Measurements from ENCODE around the gene CDH4. TPM values are rescaled to one million over a fixed set of nuclear protein-coding genes. Genes with fewer than 3 reads are reported as not detected.

CDH4 gene
- total and polyA plus RNA-seq, 3 experiments from 2014 or later: 0.22 TPM; not detected in 2

DNA sequence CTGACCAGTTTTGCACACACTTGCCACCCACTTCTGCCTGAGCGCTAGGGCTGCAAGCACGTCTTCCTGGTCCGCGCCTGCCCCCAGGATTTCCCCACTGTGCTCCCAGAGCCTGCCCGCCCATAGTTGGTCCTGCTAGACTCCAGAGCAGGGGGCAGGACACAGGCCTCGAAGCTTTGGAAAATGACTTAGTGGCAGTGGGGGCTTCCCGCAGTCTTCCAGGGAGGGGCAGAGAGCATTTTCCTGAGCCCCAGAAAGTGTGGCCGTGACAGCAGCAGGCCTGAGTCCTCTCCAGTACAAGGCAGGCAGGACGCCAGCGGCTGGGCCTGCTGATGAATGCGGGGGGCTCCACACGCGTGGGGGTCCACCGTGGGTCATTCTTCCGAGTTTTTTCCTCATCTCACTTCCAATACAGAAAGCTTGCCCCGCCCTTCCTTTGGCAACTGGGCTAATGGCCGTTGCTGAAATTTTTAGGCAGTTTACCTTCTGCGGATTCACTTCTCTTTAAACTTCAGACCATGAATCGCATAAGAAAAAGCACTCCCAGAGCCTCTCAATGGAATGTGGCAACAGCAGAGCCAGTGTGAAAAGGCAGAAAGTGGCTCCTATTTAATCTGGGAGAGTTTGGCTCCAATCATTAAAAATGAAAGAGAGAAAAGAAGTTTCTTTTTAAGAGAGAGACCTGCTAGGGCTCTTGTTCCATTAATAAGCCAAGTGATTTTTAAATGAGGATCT, 383.8 kb downstream of the CDH4 start:
- Histone ChIP-seq H3K4me1 (ENCODE audit: insufficient read depth, low read length) (no peaks in the 10 kb centered on the region), H3K36me3 (ENCODE audit: insufficient read depth, low read length) (no peaks in the 10 kb centered on the region), H3K4me3 (ENCODE audit: low read length) (no peak overlapping the region), H3K27ac (ENCODE audit: low read depth, low read length) (no peak overlapping the region), H3K9me3 (ENCODE audit: low read length) (no peaks in the 10 kb centered on the region), H3K27me3 (ENCODE audit: insufficient read depth, low read length, poor library complexity, severe bottlenecking) (no peaks in the 10 kb centered on the region)
- no peak for DNase-seq
- POLR2A ChIA-PET: no interaction called here
- H3K4me1 Mint-ChIP-seq: no peaks in the 10 kb centered on the region
- H3K4me3 Mint-ChIP-seq: no peak overlapping the region
- H3K27ac Mint-ChIP-seq: no peak overlapping the region
- H3K36me3 Mint-ChIP-seq: no peaks in the 10 kb centered on the region
- peaks cover 0 to 2% (median 0%) of the 10 kb centered on the region in 5 donors for H3K9me3 Mint-ChIP-seq
- peaks cover 2 to 5% of the 10 kb centered on the region in 2 donors for H3K27me3 Mint-ChIP-seq
- CTCF ChIA-PET: no interaction called here

DNA sequence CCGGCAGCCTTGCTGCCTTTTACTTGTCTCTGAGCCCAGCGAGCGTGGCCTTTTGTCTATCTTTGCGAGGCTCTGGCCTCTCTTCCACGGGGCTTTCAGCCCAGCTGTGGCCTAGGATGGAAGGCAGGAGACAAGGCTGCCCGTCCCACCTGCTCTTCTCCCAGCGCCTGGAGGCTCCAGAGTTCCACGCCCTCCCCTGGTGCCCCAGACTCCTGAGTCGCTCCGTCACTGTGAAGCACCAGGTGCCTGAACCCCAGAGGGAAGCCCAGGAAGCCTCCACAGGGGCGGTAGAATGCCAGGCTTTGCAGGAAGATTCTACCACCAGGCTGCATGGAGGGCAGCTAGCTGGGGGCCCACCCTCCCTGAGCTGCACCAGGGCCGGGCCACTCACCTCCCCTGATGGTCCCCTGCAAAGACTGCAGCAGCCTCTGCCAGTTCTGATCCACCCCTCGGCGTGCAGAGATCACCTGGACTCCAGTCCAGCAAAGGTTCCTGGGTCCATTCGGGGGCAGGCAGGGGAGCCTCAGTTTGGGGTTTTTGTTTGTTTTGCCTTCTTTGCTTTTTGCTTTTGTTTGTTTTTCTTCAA, 384.6 kb downstream of the CDH4 start:
- Mint-ChIP-seq H3K27ac (no peak overlapping the region), H3K27me3 (peaks cover 4 to 5% of the 10 kb centered on the region in 2 donors), H3K9me3 (peaks cover 0 to 2% (median 0%) of the 10 kb centered on the region in 5 donors), H3K4me1 (no peaks in the 10 kb centered on the region), H3K36me3 (no peaks in the 10 kb centered on the region), H3K4me3 (no peak overlapping the region)
- ChIA-PET CTCF (no interaction called here), POLR2A (no interaction called here)
- no peaks in the 10 kb centered on the region for H3K9me3 ChIP-seq (ENCODE audit: low read length)
- H3K36me3 ChIP-seq (ENCODE audit: insufficient read depth, low read length): no peaks in the 10 kb centered on the region
- DNase-seq: no peak
- no peak overlapping the region for H3K27ac ChIP-seq (ENCODE audit: low read depth, low read length)
- H3K4me3 ChIP-seq (ENCODE audit: low read length): no peak overlapping the region
- H3K27me3 ChIP-seq (ENCODE audit: insufficient read depth, low read length, poor library complexity, severe bottlenecking): no peaks in the 10 kb centered on the region
- H3K4me1 ChIP-seq (ENCODE audit: insufficient read depth, low read length): no peaks in the 10 kb centered on the region

DNA sequence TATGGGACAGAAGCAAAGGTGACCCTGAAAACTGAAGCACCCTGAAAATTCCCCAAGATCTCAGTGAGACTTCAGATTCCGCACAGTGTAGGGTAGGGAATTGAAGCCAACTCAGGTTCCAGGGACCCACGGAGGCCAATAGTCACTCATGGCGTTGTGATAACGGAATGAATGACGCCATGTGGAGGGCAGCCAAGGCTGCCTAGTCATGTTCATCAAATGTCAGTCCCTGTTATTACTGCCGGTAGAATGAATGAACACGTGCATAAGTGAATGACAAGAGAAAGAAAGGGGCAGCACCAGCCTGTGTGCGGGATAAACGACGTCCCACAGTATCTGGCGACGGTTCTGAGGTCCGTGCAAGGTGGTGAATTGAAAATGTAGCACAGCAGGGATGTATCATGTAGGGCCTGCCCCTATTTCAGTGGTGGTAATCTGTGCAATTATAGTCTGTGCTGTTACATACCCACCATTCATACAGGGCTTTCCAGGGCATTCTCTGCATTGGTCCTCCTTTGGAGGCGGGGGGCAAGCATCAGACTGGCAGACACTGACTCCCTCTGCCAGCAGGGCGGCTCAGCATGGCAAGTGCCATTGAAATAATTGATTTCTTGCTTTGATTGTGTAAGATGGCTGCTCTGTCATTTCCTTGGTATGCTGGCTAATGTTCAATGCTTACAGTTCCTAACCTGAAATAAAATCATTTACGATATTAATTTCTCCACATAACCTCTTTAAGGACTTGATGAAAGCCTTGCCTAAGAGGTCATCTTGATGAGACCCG, 386.9 kb downstream of the CDH4 start:
- Mint-ChIP-seq H3K9me3 (peaks cover 0 to 2% (median 2%) of the 10 kb centered on the region in 5 donors), H3K36me3 (no peaks in the 10 kb centered on the region), H3K27ac (no peak overlapping the region), H3K4me3 (no peak overlapping the region), H3K27me3 (peaks cover 6 to 9% of the 10 kb centered on the region in 2 donors), H3K4me1 (no peaks in the 10 kb centered on the region)
- ChIA-PET POLR2A (no interaction called here), CTCF (no interaction called here)
- Histone ChIP-seq H3K4me3 (ENCODE audit: low read length) (no peak overlapping the region), H3K27ac (ENCODE audit: low read depth, low read length) (no peak overlapping the region), H3K27me3 (ENCODE audit: insufficient read depth, low read length, poor library complexity, severe bottlenecking) (no peaks in the 10 kb centered on the region), H3K4me1 (ENCODE audit: insufficient read depth, low read length) (no peaks in the 10 kb centered on the region), H3K36me3 (ENCODE audit: insufficient read depth, low read length) (no peaks in the 10 kb centered on the region), H3K9me3 (ENCODE audit: low read length) (no peaks in the 10 kb centered on the region)
- DNase-seq: no peak

DNA sequence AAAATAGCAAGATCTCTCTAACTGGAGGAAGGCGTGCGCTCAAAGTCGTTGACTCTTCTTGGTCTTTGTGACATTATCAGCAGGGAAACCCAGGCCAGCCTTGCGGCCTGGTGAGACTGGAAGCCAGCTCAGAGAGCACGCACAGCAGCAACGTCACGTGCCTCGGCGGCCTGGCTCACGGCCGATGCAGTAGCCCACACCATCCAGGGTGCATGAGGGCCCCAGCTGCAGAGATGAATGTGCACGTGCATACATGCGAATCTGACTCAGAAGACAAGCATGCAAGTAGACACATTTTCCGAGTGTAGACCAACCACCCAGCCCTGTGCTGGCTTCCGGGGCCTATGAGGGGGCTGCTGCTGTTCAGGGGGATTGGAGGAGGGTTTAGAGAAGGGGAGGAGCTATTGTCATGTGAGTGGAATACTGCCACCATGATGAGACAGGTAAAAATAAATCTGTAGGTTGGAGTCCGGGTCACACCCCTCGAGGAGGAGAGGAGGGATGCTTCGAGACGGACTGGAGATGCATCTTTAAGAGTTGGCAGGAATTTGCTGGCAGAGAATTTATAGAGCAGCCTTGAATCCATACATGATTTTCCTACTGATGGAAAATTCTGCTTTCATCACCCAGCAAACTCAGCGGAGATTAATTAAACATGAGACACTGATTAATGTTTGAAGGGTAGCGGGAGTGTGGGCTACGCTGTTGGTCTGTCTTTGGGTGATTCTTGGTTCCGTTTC, 388.2 kb downstream of the CDH4 start:
- no peaks in the 10 kb centered on the region for H3K27me3 ChIP-seq (ENCODE audit: insufficient read depth, low read length, poor library complexity, severe bottlenecking)
- H3K36me3 ChIP-seq (ENCODE audit: insufficient read depth, low read length): no peaks in the 10 kb centered on the region
- ChIA-PET CTCF (no interaction called here), POLR2A (no interaction called here)
- peaks cover 6 to 9% of the 10 kb centered on the region in 2 donors for H3K27me3 Mint-ChIP-seq
- H3K27ac ChIP-seq (ENCODE audit: low read depth, low read length): no peak overlapping the region
- no peaks in the 10 kb centered on the region for H3K4me1 ChIP-seq (ENCODE audit: insufficient read depth, low read length)
- no peaks in the 10 kb centered on the region for H3K36me3 Mint-ChIP-seq
- no peak overlapping the region for H3K27ac Mint-ChIP-seq
- H3K9me3 ChIP-seq (ENCODE audit: low read length): no peaks in the 10 kb centered on the region
- H3K4me3 ChIP-seq (ENCODE audit: low read length): no peak overlapping the region
- no peaks in the 10 kb centered on the region for H3K4me1 Mint-ChIP-seq
- H3K9me3 Mint-ChIP-seq: peaks cover 0 to 2% (median 0%) of the 10 kb centered on the region in 5 donors
- no peak overlapping the region for H3K4me3 Mint-ChIP-seq
- no peak for DNase-seq

DNA sequence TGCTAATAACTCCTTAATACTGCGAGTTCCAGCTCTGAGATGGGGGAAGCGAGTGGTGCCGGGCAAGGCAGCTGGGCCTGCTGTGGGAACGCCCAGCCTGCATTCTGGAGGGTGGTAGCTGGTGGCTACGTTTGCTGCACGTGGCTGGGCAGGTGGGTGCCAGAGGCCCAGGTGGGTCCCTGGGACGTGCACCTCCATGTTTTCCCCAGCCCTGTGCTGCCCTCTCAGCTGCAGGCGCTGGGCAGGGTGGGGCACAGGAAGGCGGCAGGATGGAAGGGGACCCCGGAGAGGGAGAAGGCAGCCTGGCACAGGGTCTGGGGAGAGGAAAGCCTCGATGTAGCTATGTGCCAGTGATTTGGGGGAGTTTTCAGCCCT, 388.8 kb downstream of the CDH4 start:
- Histone ChIP-seq H3K4me3 (ENCODE audit: low read length) (no peak overlapping the region), H3K36me3 (ENCODE audit: insufficient read depth, low read length) (no peaks in the 10 kb centered on the region), H3K4me1 (ENCODE audit: insufficient read depth, low read length) (no peaks in the 10 kb centered on the region), H3K27me3 (ENCODE audit: insufficient read depth, low read length, poor library complexity, severe bottlenecking) (no peaks in the 10 kb centered on the region), H3K27ac (ENCODE audit: low read depth, low read length) (no peak overlapping the region), H3K9me3 (ENCODE audit: low read length) (no peaks in the 10 kb centered on the region)
- no peaks in the 10 kb centered on the region for H3K4me1 Mint-ChIP-seq
- H3K27me3 Mint-ChIP-seq: peaks cover 6 to 9% of the 10 kb centered on the region in 2 donors
- peaks cover 0 to 2% (median 0%) of the 10 kb centered on the region in 5 donors for H3K9me3 Mint-ChIP-seq
- CTCF ChIA-PET: no interaction called here
- no peaks in the 10 kb centered on the region for H3K36me3 Mint-ChIP-seq
- no peak overlapping the region for H3K27ac Mint-ChIP-seq
- no peak for DNase-seq
- POLR2A ChIA-PET: no interaction called here
- H3K4me3 Mint-ChIP-seq: no peak overlapping the region

DNA sequence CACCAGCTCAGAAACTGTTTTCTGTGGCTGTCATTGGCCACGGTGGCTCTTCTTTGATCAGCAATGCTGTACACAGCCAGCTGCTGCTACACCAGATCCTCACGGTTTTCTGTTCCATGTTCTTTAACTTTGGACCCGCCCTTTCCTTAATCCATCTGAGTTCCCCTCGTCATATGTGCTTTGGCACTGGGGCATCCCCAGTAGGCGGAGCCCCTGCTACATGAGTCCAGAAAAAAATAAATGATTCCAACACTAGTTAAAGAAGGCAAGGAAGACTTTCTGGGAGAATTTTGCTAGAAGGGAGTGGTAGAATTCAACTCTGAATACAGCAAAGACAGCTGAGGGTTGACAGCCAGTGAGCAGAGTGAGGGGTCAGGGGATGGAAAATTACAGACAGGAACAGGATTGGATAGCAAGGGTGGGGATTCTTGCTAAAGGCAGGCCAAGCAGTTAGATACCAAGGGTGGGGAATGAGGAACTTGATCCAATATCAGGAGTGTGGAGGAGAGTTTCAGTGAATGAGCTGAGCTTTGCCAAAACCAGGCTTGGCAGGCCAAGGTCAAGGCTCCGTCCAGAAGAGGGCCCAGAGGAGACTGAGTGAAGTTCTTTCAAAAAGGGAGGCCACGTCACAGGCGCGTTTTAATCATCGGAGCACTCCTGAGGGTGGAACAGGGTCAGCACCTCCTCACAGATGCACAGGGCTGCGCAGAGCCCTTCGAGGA, 391.8 kb downstream of the CDH4 start:
- ChIA-PET CTCF (no interaction called here), POLR2A (no interaction called here)
- H3K27me3 Mint-ChIP-seq: peaks cover 4 to 9% of the 10 kb centered on the region in 2 donors
- Histone ChIP-seq H3K27me3 (ENCODE audit: insufficient read depth, low read length, poor library complexity, severe bottlenecking) (no peaks in the 10 kb centered on the region), H3K36me3 (ENCODE audit: insufficient read depth, low read length) (no peaks in the 10 kb centered on the region), H3K9me3 (ENCODE audit: low read length) (no peaks in the 10 kb centered on the region), H3K4me3 (ENCODE audit: low read length) (no peak overlapping the region), H3K27ac (ENCODE audit: low read depth, low read length) (no peak overlapping the region), H3K4me1 (ENCODE audit: insufficient read depth, low read length) (no peaks in the 10 kb centered on the region)
- DNase-seq: no peak
- H3K36me3 Mint-ChIP-seq: no peaks in the 10 kb centered on the region
- H3K27ac Mint-ChIP-seq: peak overlapping the region in 1 of 8 donors; percentile 48
- H3K9me3 Mint-ChIP-seq: peaks cover 0 to 2% (median 2%) of the 10 kb centered on the region in 5 donors
- H3K4me1 Mint-ChIP-seq: no peaks in the 10 kb centered on the region
- no peak overlapping the region for H3K4me3 Mint-ChIP-seq

DNA sequence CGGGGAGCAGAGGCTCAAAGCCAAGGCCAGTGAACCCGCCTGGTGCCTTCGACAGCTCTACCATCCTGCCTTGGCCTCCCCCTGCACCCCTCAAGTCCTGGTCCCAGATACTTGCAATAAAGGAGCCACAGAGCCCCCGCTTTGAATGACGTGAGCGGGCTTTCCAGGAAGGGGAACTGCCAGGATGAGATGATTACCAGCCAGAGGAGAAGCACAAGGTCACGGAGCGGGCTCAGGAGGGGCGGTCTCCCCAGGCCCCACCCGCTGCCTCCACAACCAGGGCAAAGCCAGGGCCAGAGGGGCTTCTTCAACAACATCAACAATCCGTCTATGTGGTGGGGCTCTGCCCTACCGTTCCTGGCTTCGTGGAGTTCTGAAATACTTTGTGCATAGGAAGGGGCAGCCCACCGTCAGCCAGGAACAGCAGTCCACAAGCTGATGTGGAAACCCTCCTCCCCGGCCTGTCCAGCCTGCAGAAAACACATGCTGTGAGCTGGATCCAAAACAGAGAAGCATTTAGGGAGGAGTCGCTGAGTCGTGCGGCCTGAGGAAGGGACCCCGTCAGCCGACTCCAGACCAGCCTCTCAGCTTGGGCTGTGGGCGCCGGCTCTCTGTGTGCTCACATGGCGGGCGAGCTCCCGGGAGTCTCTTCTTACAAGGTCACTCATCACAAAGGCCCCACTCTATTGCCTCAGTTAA, 392.5 kb downstream of the CDH4 start:
- DNase-seq: no peak
- Histone ChIP-seq H3K4me1 (ENCODE audit: insufficient read depth, low read length) (no peaks in the 10 kb centered on the region), H3K4me3 (ENCODE audit: low read length) (no peak overlapping the region), H3K9me3 (ENCODE audit: low read length) (no peaks in the 10 kb centered on the region), H3K36me3 (ENCODE audit: insufficient read depth, low read length) (no peaks in the 10 kb centered on the region), H3K27me3 (ENCODE audit: insufficient read depth, low read length, poor library complexity, severe bottlenecking) (no peaks in the 10 kb centered on the region), H3K27ac (ENCODE audit: low read depth, low read length) (no peak overlapping the region)
- CTCF ChIA-PET: no interaction called here
- Mint-ChIP-seq H3K27ac (no peak overlapping the region), H3K4me1 (no peaks in the 10 kb centered on the region), H3K36me3 (no peaks in the 10 kb centered on the region), H3K27me3 (peaks cover 4 to 9% of the 10 kb centered on the region in 2 donors), H3K4me3 (no peak overlapping the region), H3K9me3 (peaks cover 0 to 2% (median 2%) of the 10 kb centered on the region in 5 donors)
- POLR2A ChIA-PET: no interaction called here
